Memory B cell (primary cell): ENCODE measurements around the gene GPI.

Source experiments
- ATAC-seq: fragments of 150-1000 bp; cut with Tn5 transposase; 2 replicates; pipeline ENCODE4 v1.10.0; 2021; ENCODE audit warnings: low read depth, mild to moderate bottlenecking, moderate library complexity
- DNase-seq, 2 donors: peaks; one replicate each; pipeline ENCODE4 v3.0.0; 2022; ENCODE audit warnings: low spot score in 2 of 2
- H3K27ac Mint-ChIP-seq: one replicate; pipeline ENCODE4 v1.8.0; 2022; ENCODE audit warnings: mild to moderate bottlenecking, moderate library complexity, mixed read lengths
- H3K27me3 Mint-ChIP-seq: one replicate; pipeline ENCODE4 v1.8.0; 2022; ENCODE audit warnings: mixed read lengths
- H3K36me3 Mint-ChIP-seq: one replicate; pipeline ENCODE4 v1.8.0; 2022; ENCODE audit warnings: mild to moderate bottlenecking, mixed read lengths
- H3K4me1 Mint-ChIP-seq: one replicate; pipeline ENCODE4 v1.8.0; 2022; ENCODE audit warnings: mixed read lengths
- H3K4me3 Mint-ChIP-seq: one replicate; pipeline ENCODE4 v1.8.0; 2022; ENCODE audit warnings: mild to moderate bottlenecking, moderate library complexity, mixed read lengths
- H3K9me3 Mint-ChIP-seq: one replicate; pipeline ENCODE4 v1.8.0; 2022; ENCODE audit warnings: mixed read lengths

Gene GPI

DNA sequence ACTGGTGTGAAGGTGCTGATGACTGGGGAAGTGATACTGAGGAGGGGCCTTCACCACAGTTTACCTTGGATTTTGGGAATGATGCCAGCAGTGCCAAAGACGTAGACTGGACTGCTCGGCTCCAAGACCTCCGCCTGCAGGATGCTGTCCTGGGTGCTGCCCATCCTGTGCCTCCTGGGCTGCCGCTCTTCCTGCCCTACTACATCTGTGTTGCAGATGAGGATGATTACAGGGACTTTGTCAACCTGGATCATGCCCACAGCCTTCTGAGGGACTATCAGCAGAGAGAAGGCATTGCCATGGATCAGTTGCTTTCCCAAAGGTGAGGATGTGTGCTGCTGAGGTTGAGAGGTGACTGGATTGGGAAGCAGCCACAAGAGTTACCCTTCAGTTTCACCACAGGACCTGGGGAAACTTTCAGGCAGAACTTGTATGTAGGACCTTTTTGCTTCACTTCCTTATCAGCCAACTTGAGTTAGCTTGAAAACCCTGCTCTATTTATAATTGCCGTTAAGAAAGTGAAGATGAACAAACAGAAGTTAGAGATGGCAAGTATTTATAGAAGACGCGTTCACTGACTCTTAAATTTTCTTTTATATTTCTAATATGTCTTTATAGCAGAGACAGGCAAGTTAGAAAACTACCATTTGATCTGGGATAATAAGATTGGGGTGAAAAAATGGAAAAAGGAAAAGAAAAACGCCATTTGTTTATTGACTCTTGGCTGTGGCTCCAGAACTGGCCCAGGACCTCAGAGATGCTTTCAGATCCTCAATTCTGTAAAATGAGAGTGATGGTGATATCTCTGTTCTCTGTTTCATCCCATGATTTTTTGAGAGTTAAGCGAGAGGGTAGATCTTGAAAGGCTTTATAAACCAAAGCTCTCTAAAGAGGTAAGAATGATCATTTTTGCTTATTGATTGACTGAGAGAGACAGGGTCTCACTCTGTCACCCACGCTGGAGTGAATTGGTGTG is 44.5 kb downstream of the GPI start:
- ATAC-seq: peak; percentile 35
- peaks cover 15% of the 10 kb centered on the region for H3K36me3 Mint-ChIP-seq

DNA sequence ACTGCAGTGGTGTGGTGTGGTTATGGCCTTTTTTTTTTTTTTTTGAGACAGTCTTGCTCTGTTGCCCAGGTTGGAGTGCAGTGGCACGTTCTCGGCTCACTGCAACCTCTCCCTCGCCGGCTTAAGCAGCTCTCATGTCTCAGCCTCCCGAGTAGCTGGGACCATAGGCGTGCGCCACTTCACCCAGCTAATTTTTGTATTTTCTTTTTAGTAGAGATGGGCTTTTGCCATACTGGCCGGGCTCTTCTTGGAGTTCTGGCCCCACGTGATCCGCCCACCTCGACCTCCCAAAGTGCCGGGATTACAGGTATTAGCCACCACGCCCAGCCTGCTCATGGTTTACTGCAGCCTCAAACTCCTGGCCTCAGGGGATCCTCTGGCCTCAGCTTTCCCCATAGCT is 46.2 kb downstream of the GPI start:
- ATAC-seq (no peak), DNase-seq (no peak)
- H3K36me3 Mint-ChIP-seq: peaks cover 19% of the 10 kb centered on the region

More for the DNA sequence above, 44.5 kb downstream of the GPI start:
- Mint-ChIP-seq H3K27ac (peak overlapping the region; percentile 71), H3K9me3 (no peaks in the 10 kb centered on the region), H3K27me3 (no peaks in the 10 kb centered on the region), H3K4me3 (peak overlapping the region; percentile 44), H3K4me1 (peaks cover 16% of the 10 kb centered on the region)
- no peak for DNase-seq

DNA sequence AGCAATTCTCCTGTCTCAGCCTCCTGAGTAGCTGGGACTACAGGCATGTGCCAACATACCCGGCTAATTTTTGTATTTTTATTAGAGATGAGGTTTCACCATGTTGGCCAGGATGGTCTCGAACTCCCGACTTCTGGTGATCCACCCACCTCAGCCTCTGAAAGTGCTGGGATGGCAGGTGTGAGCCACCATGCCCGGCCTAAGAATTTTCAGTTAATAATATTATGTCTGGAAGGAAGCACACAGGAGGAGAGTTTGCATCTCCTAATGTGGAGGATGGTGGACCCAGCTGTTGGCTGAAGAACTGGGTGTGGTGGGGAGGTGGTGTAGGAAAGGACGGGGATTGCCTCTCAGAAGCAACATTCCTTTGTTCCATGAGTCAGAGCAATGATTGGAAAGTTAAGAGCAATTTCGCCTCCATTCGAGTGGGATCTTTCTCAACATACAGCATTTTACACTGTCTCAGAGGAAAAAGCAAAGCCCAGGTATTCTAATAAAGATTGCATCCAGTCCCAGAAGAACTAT is 51.1 kb downstream of the GPI start:
- peaks cover 15% of the 10 kb centered on the region for H3K36me3 Mint-ChIP-seq
- no peaks in the 10 kb centered on the region for H3K27me3 Mint-ChIP-seq
- DNase-seq: no peak
- H3K9me3 Mint-ChIP-seq: no peaks in the 10 kb centered on the region
- H3K4me3 Mint-ChIP-seq: no peak overlapping the region
- H3K4me1 Mint-ChIP-seq: peaks cover 2% of the 10 kb centered on the region
- H3K27ac Mint-ChIP-seq: no peak overlapping the region
- ATAC-seq: no peak

More for the DNA sequence above, 46.2 kb downstream of the GPI start:
- Mint-ChIP-seq H3K4me1 (peaks cover 14% of the 10 kb centered on the region), H3K27me3 (no peaks in the 10 kb centered on the region), H3K9me3 (no peaks in the 10 kb centered on the region), H3K27ac (no peak overlapping the region), H3K4me3 (no peak overlapping the region)

- H3K27ac Mint-ChIP-seq: peak overlapping the region; percentile 28
- no peaks in the 10 kb centered on the region for H3K9me3 Mint-ChIP-seq
- no peak overlapping the region for H3K4me3 Mint-ChIP-seq
- no peaks in the 10 kb centered on the region for H3K27me3 Mint-ChIP-seq
- H3K4me1 Mint-ChIP-seq: peaks cover 2% of the 10 kb centered on the region
- no peak for DNase-seq
- no peak for ATAC-seq
- H3K36me3 Mint-ChIP-seq: peaks cover 15% of the 10 kb centered on the region
Observed at GRCh38 chr19:34418300-34418699, 53.3 kb downstream of the GPI start.

- no peak for ATAC-seq
- peaks cover 8% of the 10 kb centered on the region for H3K36me3 Mint-ChIP-seq
- no peaks in the 10 kb centered on the region for H3K9me3 Mint-ChIP-seq
- no peak for DNase-seq
- peaks cover 13% of the 10 kb centered on the region for H3K4me1 Mint-ChIP-seq
- H3K27ac Mint-ChIP-seq: no peak overlapping the region
- peak overlapping the region; percentile 6 for H3K4me3 Mint-ChIP-seq
- H3K27me3 Mint-ChIP-seq: no peaks in the 10 kb centered on the region
Observed at GRCh38 chr19:34426096-34426661, 61.2 kb downstream of the GPI start.

DNA sequence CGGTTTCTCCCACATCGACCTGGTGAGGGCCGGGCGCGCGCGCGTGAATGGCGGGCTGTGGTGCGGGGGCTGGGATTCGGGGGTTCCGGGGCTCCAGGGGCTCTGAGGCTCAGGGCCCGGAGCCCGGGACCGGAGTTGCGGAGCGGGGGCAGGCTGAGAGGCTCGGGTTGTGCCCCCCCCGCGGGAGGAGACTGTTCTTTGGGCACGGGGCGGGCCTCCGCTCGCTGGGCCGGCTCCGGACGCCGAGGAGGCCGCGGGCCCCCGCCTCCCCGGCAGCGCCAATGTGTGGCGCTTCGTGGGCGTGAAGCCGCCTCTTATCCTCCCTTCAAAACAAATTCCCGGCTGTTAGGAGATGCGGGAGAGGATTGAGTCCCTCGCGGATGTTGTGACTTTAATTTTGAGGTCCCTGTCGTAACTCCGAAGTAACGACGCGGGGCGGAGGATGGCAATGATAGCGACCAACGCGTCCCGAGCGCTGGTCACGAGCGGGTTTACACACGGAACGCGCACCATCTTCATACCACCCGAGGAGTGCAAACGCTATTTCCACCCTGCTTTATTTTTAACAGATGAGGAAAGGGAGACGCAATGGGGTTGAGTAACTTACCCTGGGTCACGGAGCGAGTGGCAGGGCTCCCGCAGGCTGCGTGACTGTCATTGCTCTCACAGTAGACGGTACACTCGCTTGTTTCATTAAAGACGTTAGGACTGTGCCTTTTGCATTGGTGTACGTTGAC is 63.7 kb downstream of the GPI start:
- Mint-ChIP-seq H3K27ac (peak overlapping the region; percentile 86), H3K4me3 (peak overlapping the region; percentile 94), H3K36me3 (peaks cover 9% of the 10 kb centered on the region), H3K27me3 (no peaks in the 10 kb centered on the region), H3K4me1 (peaks cover 18% of the 10 kb centered on the region), H3K9me3 (no peaks in the 10 kb centered on the region)
- peak in 1 of 2 donors; percentile 11 for DNase-seq
- ATAC-seq: peak; percentile 42

- Mint-ChIP-seq H3K27ac (peak overlapping the region; percentile 86), H3K9me3 (no peaks in the 10 kb centered on the region), H3K4me3 (peak overlapping the region; percentile 46), H3K27me3 (no peaks in the 10 kb centered on the region), H3K36me3 (peaks cover 4% of the 10 kb centered on the region), H3K4me1 (peaks cover 18% of the 10 kb centered on the region)
- ATAC-seq (no peak), DNase-seq (no peak)
Observed at GRCh38 chr19:34429553-34429952, 64.6 kb downstream of the GPI start.

DNA sequence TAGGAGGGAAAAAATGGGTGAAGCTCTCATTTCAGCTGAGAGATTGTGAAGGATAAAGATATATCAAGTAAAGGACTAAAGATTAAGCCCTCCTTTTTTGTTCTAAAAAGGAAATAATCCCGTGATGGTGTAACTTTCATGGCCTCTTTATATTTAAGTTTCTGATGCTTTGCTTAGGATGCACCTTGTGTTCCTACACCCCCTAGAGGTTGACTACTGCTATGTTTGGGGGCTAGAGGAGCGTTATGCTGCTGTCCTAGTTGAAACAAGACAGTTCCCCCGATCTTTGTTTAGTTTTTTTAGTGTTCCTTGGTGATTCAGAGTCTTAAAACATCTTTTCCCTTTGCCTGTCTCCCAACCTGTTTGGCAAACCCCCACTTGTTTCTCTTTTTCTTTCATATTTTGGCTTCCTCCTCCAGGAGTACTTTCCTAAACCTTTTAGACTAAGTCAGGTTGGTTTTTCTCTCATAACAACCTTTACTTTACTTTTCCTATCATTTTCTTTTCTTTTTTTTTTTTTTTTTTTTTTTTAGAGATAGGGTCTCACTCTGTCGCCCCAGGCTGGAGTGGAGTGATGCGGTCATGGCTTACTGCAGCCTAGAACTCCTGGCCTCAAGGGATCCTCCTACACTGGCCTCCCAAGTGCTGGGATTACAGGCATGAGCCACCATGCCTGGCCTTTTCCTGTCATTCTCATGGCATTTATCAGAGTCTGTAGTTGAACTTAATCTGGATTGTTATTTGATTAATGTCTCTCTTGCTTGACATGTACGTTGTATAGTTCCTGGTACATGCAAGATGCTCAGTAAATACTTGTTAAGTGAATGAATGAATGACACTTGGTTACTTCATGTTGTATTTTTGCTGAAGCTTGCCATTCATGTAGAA is 66.0 kb downstream of the GPI start:
- Mint-ChIP-seq H3K27me3 (no peaks in the 10 kb centered on the region), H3K27ac (peak overlapping the region; percentile 18), H3K36me3 (peaks cover 4% of the 10 kb centered on the region), H3K4me1 (peaks cover 18% of the 10 kb centered on the region), H3K4me3 (peak overlapping the region; percentile 15), H3K9me3 (no peaks in the 10 kb centered on the region)
- DNase-seq: peak; percentile 22 to 40
- peak; percentile 49 for ATAC-seq

GRCh38 chr19:34431681-34432402 is 66.8 kb downstream of the GPI start:
- H3K36me3 Mint-ChIP-seq: peaks cover 1% of the 10 kb centered on the region

DNA sequence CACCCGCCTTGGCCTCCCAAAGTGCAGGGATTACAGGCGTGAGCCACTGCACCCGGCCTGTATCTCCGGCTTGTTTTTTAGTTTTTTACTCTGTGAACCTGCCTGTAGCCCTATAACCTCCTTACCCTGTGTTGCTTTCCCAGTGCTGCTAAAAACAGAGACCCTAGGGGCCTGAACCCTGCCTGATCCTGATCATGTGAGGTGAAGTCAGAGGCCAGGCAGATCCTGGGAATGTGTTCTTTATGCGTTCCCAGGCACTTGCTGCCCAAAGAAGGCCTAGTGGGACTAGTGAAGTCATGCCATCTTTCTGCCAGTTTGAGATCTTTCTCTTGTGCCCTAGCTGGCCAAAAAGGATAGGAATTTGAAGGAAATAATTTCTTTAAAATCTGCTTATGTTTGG is 67.8 kb downstream of the GPI start:
- ATAC-seq (no peak), DNase-seq (no peak)
- no peaks in the 10 kb centered on the region for H3K9me3 Mint-ChIP-seq
- H3K36me3 Mint-ChIP-seq: peaks cover 1% of the 10 kb centered on the region
- peaks cover 18% of the 10 kb centered on the region for H3K4me1 Mint-ChIP-seq
- no peak overlapping the region for H3K27ac Mint-ChIP-seq
- H3K4me3 Mint-ChIP-seq: no peak overlapping the region
- no peaks in the 10 kb centered on the region for H3K27me3 Mint-ChIP-seq

More at GRCh38 chr19:34431681-34432402, 66.8 kb downstream of the GPI start:
- ATAC-seq (no peak), DNase-seq (no peak)
- no peaks in the 10 kb centered on the region for H3K27me3 Mint-ChIP-seq
- H3K27ac Mint-ChIP-seq: no peak overlapping the region
- H3K9me3 Mint-ChIP-seq: no peaks in the 10 kb centered on the region
- H3K4me1 Mint-ChIP-seq: peaks cover 18% of the 10 kb centered on the region
- no peak overlapping the region for H3K4me3 Mint-ChIP-seq

- H3K4me1 Mint-ChIP-seq: peaks cover 2% of the 10 kb centered on the region
- no peaks in the 10 kb centered on the region for H3K9me3 Mint-ChIP-seq
- DNase-seq (no peak), ATAC-seq (no peak)
- no peaks in the 10 kb centered on the region for H3K27me3 Mint-ChIP-seq
- H3K36me3 Mint-ChIP-seq: peaks cover 13% of the 10 kb centered on the region
- H3K4me3 Mint-ChIP-seq: no peak overlapping the region
- no peak overlapping the region for H3K27ac Mint-ChIP-seq
Observed at GRCh38 chr19:34436716-34437115, 71.7 kb downstream of the GPI start.

DNA sequence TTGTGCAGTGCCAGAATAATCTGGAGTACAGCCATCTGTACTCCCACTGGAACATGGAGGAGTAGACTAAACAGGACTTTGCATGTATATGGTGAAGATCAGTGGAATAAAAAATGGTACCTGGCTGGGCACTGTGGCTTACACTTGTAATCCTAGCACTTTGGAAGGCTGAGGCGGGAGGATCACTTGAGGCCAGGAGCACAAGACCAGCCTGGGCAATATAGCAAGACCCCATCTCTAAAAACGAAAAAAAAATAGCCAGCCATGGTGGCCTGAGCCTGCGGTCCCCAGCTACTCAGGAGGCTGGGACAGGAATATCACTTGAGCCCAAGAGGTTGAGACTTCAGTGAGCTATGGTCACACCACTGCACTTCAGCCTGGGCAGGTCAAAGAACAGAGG is 83.2 kb downstream of the GPI start:
- ATAC-seq: no peak
- H3K4me3 Mint-ChIP-seq: no peak overlapping the region
- H3K36me3 Mint-ChIP-seq: peaks cover 46% of the 10 kb centered on the region
- DNase-seq: no peak
- no peak overlapping the region for H3K27ac Mint-ChIP-seq
- H3K9me3 Mint-ChIP-seq: no peaks in the 10 kb centered on the region
- no peaks in the 10 kb centered on the region for H3K27me3 Mint-ChIP-seq
- H3K4me1 Mint-ChIP-seq: no peaks in the 10 kb centered on the region
